ENCODE measurements around the gene RBM43.

Gene RBM43

GRCh38 chr2:151205571-151205970 lies 56.1 kb downstream of the RBM43 start:
- H3K4me2 ChIP-seq (ENCODE audit: low read length): no peak overlapping the region
- no peaks in the 10 kb centered on the region for H3K27me3 ChIP-seq (ENCODE audit: control insufficient read depth, insufficient read depth, low read length)
- H3K9ac ChIP-seq (ENCODE audit: low read depth, low read length): no peak overlapping the region
- H3K4me1 ChIP-seq (ENCODE audit: control insufficient read depth, insufficient read depth, low read length): no peaks in the 10 kb centered on the region
- H3K36me3 ChIP-seq (ENCODE audit: insufficient read depth, low read length): no peaks in the 10 kb centered on the region
- H3K4me3 ChIP-seq (ENCODE audit: low read length): no peak overlapping the region
- H3K9me3 ChIP-seq (replicated peaks; ENCODE audit: low read length): no peaks in the 10 kb centered on the region

DNA sequence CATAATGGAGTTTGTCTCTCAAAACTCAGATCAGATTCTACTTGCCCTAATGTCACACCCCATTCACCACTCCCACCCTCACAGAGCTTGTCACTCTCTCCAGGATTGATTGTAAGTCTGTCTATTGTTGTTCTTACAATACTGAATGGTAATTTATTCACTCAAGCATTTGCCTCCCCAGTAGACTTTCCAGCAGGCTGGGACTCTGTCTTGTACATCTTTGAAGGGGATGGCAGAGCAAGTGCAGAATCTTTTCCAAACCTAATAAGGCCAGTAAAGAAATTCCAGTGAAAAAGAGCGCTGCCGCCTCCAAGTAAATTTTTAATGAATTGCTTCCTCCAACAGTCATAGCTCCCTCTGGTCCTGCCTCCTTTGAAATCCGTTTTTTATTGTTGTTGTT lies 56.9 kb downstream of the RBM43 start:
- Histone ChIP-seq H3K9me3 (replicated peaks; ENCODE audit: low read length) (no peaks in the 10 kb centered on the region), H3K4me3 (ENCODE audit: low read length) (no peak overlapping the region), H3K4me2 (ENCODE audit: low read length) (no peak overlapping the region), H3K4me1 (ENCODE audit: control insufficient read depth, insufficient read depth, low read length) (no peaks in the 10 kb centered on the region), H3K36me3 (ENCODE audit: insufficient read depth, low read length) (no peaks in the 10 kb centered on the region), H3K9ac (ENCODE audit: low read depth, low read length) (no peak overlapping the region), H3K27me3 (ENCODE audit: control insufficient read depth, insufficient read depth, low read length) (no peaks in the 10 kb centered on the region)

GRCh38 chr2:151200844-151201243 lies 60.8 kb downstream of the RBM43 start:
- no peak overlapping the region for H3K9ac ChIP-seq (ENCODE audit: low read depth, low read length)
- no peaks in the 10 kb centered on the region for H3K27me3 ChIP-seq (ENCODE audit: control insufficient read depth, insufficient read depth, low read length)
- H3K4me2 ChIP-seq (ENCODE audit: low read length): no peak overlapping the region
- H3K4me3 ChIP-seq (ENCODE audit: low read length): no peak overlapping the region
- H3K9me3 ChIP-seq (replicated peaks; ENCODE audit: low read length): no peaks in the 10 kb centered on the region
- no peaks in the 10 kb centered on the region for H3K4me1 ChIP-seq (ENCODE audit: control insufficient read depth, insufficient read depth, low read length)
- H3K36me3 ChIP-seq (ENCODE audit: insufficient read depth, low read length): no peaks in the 10 kb centered on the region

DNA sequence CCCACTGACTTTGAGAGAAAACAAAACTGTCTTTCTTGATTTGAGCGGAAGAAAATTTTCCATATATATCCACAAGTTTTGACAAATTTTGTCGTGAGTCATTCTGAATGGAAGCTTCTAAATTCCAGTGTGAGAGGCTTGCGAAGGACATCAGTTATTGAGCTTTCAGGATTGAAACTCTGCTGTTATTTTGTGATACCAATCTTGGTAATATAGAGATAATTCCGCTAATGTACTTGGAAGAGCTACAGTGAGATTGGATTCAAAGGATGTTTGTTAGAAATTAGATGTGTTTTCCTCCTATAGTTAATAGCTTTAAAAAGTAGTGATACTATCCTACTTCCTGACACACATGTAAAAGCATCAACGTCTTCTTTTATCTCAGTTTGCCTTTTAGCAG lies 61.4 kb downstream of the RBM43 start:
- Histone ChIP-seq H3K4me2 (ENCODE audit: low read length) (no peak overlapping the region), H3K27me3 (ENCODE audit: control insufficient read depth, insufficient read depth, low read length) (no peaks in the 10 kb centered on the region), H3K36me3 (ENCODE audit: insufficient read depth, low read length) (no peaks in the 10 kb centered on the region), H3K9me3 (replicated peaks; ENCODE audit: low read length) (no peaks in the 10 kb centered on the region), H3K9ac (ENCODE audit: low read depth, low read length) (no peak overlapping the region), H3K4me1 (ENCODE audit: control insufficient read depth, insufficient read depth, low read length) (no peaks in the 10 kb centered on the region), H3K4me3 (ENCODE audit: low read length) (no peak overlapping the region)

GRCh38 chr2:151198645-151199044 lies 63.0 kb downstream of the RBM43 start:
- no peaks in the 10 kb centered on the region for H3K27me3 ChIP-seq (ENCODE audit: control insufficient read depth, insufficient read depth, low read length)
- no peak overlapping the region for H3K4me3 ChIP-seq (ENCODE audit: low read length)
- no peaks in the 10 kb centered on the region for H3K36me3 ChIP-seq (ENCODE audit: insufficient read depth, low read length)
- H3K9me3 ChIP-seq (replicated peaks; ENCODE audit: low read length): no peaks in the 10 kb centered on the region
- no peak overlapping the region for H3K4me2 ChIP-seq (ENCODE audit: low read length)
- no peaks in the 10 kb centered on the region for H3K4me1 ChIP-seq (ENCODE audit: control insufficient read depth, insufficient read depth, low read length)
- H3K9ac ChIP-seq (ENCODE audit: low read depth, low read length): no peak overlapping the region
